Measurements from ENCODE around the gene DDX21. TPM values are rescaled to one million over a fixed set of nuclear protein-coding genes. Genes with fewer than 3 reads are reported as not detected.
A peak's percentile ranks its signal among the peaks of the same experiment; 100 is the strongest.

Gene DDX21
- total and polyA plus RNA-seq, 7 experiments from 2014 or later = 15.0 to 101 (median 47.1) TPM

GRCh38 chr10:68989317-68989990 lies 33.5 kb downstream of the DDX21 start:
- DNase-seq = no peak
- CTCF ChIA-PET = interaction anchor here (0.6 to 1.0 kb wide), 5 partner anchors 18 to 135 kb away, joined by 3 to 4 read pairs (median 3); no protein-coding TSS in a partner anchor

GRCh38 chr10:68992636-68993440 lies 36.9 kb downstream of the DDX21 start:
- Histone ChIP-seq H3K27ac (ENCODE audit: low read depth, low read length) (no peak overlapping the region), H3K4me3 (ENCODE audit: low read length) (no peak overlapping the region), H3K4me1 (ENCODE audit: control insufficient read depth in 2 of 2, insufficient read depth in 2 of 2, low read length in 2 of 2) (peaks cover 15 to 20% of the 10 kb centered on the region in 2 donors), H3K36me3 (ENCODE audit: control insufficient read depth in 2 of 3, insufficient read depth in 3 of 3, low read length in 3 of 3) (peaks cover 0 to 5% (median 0%) of the 10 kb centered on the region in 3 experiments), H3K27me3 (ENCODE audit: control insufficient read depth in 2 of 2, insufficient read depth in 2 of 2, low read length in 2 of 2) (no peaks in the 10 kb centered on the region), H3K9me3 (ENCODE audit: control insufficient read depth in 2 of 3, low read length in 3 of 3) (no peaks in the 10 kb centered on the region)
- H3K4me1 Mint-ChIP-seq = peaks cover 41 to 77% (median 71%) of the 10 kb centered on the region in 7 donors
- H3K4me3 Mint-ChIP-seq = peak overlapping the region in 8 of 10 donors; percentile 2 to 45 (median 32)
- peaks cover 0 to 3% (median 0%) of the 10 kb centered on the region in 11 donors for H3K9me3 Mint-ChIP-seq
- ChIA-PET POLR2A (interaction anchor here (0.8 to 1.2 kb wide), 2 partner anchors 91 to 99 kb away, joined by 3 to 4 read pairs; no protein-coding TSS in a partner anchor), CTCF (no interaction called here)
- ATAC-seq (no peak), DNase-seq (no peak)
- intact Hi-C loops (cut with micrococcal nuclease) = no loop called here
- H3K36me3 Mint-ChIP-seq = peaks cover 0 to 10% (median 0%) of the 10 kb centered on the region in 5 donors
- peaks cover 0 to 2% (median 0%) of the 10 kb centered on the region in 5 donors for H3K27me3 Mint-ChIP-seq
- peak overlapping the region in 8 of 9 donors; percentile 1 to 69 (median 34) for H3K27ac Mint-ChIP-seq

More at GRCh38 chr10:68989317-68989990, 33.5 kb downstream of the DDX21 start:
- Histone ChIP-seq H3K27me3 (ENCODE audit: control insufficient read depth in 2 of 2, insufficient read depth in 2 of 2, low read length in 2 of 2) (no peaks in the 10 kb centered on the region), H3K4me3 (ENCODE audit: low read length) (peak overlapping the region; percentile 89), H3K9me3 (ENCODE audit: control insufficient read depth in 2 of 3, low read length in 3 of 3) (no peaks in the 10 kb centered on the region), H3K4me1 (ENCODE audit: control insufficient read depth in 2 of 2, insufficient read depth in 2 of 2, low read length in 2 of 2) (peaks cover 15 to 20% of the 10 kb centered on the region in 2 donors), H3K27ac (ENCODE audit: low read depth, low read length) (peak overlapping the region; percentile 82), H3K36me3 (ENCODE audit: control insufficient read depth in 2 of 3, insufficient read depth in 3 of 3, low read length in 3 of 3) (peaks cover 0 to 6% (median 4%) of the 10 kb centered on the region in 3 experiments)
- peak overlapping the region; percentile 79 to 98 (median 93) for H3K27ac Mint-ChIP-seq
- POLR2A ChIA-PET = interaction anchor here (0.6 to 1.2 kb wide), 4 partner anchors 34 to 136 kb away, joined by 3 to 6 read pairs (median 4); partner anchors contain the start of gene DDX21
- intact Hi-C loops (cut with micrococcal nuclease) = loop anchor here (2.0 to 5.0 kb wide), 3 partner anchors 21 to 403 kb away; no protein-coding TSS in a partner anchor
- H3K9me3 Mint-ChIP-seq = peaks cover 0 to 3% (median 0%) of the 10 kb centered on the region in 11 donors
- ATAC-seq = no peak
- peak overlapping the region; percentile 94 to 100 (median 99) for H3K4me3 Mint-ChIP-seq
- H3K27me3 Mint-ChIP-seq = peaks cover 0 to 2% (median 0%) of the 10 kb centered on the region in 5 donors
- H3K4me1 Mint-ChIP-seq = peaks cover 32 to 71% (median 60%) of the 10 kb centered on the region in 7 donors
- peaks cover 0 to 13% (median 0%) of the 10 kb centered on the region in 5 donors for H3K36me3 Mint-ChIP-seq

- Histone ChIP-seq H3K36me3 (ENCODE audit: control insufficient read depth in 2 of 3, insufficient read depth in 3 of 3, low read length in 3 of 3) (peaks cover 0 to 3% (median 0%) of the 10 kb centered on the region in 3 experiments), H3K4me3 (ENCODE audit: low read length) (no peak overlapping the region), H3K27ac (ENCODE audit: low read depth, low read length) (peak overlapping the region; percentile 13), H3K9me3 (ENCODE audit: control insufficient read depth in 2 of 3, low read length in 3 of 3) (no peaks in the 10 kb centered on the region), H3K27me3 (ENCODE audit: control insufficient read depth in 2 of 2, insufficient read depth in 2 of 2, low read length in 2 of 2) (no peaks in the 10 kb centered on the region), H3K4me1 (ENCODE audit: control insufficient read depth in 2 of 2, insufficient read depth in 2 of 2, low read length in 2 of 2) (peaks cover 0 to 8% of the 10 kb centered on the region in 2 donors)
- H3K36me3 Mint-ChIP-seq = peaks cover 0 to 14% (median 0%) of the 10 kb centered on the region in 5 donors
- H3K27ac Mint-ChIP-seq = peak overlapping the region; percentile 18 to 87 (median 45)
- H3K27me3 Mint-ChIP-seq = no peaks in the 10 kb centered on the region
- H3K4me3 Mint-ChIP-seq = peak overlapping the region in 1 of 10 donors; percentile 63
- ChIA-PET CTCF (no interaction called here), POLR2A (no interaction called here)
- H3K9me3 Mint-ChIP-seq = no peaks in the 10 kb centered on the region
- intact Hi-C loops (cut with micrococcal nuclease) = no loop called here
- no peak for DNase-seq
- ATAC-seq = no peak
- H3K4me1 Mint-ChIP-seq = peaks cover 21 to 41% (median 36%) of the 10 kb centered on the region in 7 donors
These were observed 41.2 kb downstream of the DDX21 start for GRCh38 chr10:68997211-68997610.

GRCh38 chr10:69004821-69005220 lies 48.9 kb downstream of the DDX21 start:
- ATAC-seq (peak; percentile 74), DNase-seq (peak in 7 of 9 donors; percentile 42 to 72 (median 60))
- H3K27me3 Mint-ChIP-seq = no peaks in the 10 kb centered on the region
- ChIA-PET POLR2A (interaction anchor here (1.1 to 4.4 kb wide), 4 partner anchors 84 to 119 kb away, joined by 3 to 49 read pairs (median 14); partner anchors contain the start of genes SRGN and VPS26A), CTCF (interaction anchor here (0.9 to 13.6 kb wide), 9 partner anchors 18 to 200 kb away, joined by 3 to 186 read pairs (median 6); no protein-coding TSS in a partner anchor)
- no peak overlapping the region for H3K4me3 Mint-ChIP-seq
- Histone ChIP-seq H3K36me3 (ENCODE audit: control insufficient read depth in 2 of 3, insufficient read depth in 3 of 3, low read length in 3 of 3) (peaks cover 0 to 24% (median 7%) of the 10 kb centered on the region in 3 experiments), H3K27me3 (ENCODE audit: control insufficient read depth in 2 of 2, insufficient read depth in 2 of 2, low read length in 2 of 2) (no peaks in the 10 kb centered on the region), H3K9me3 (ENCODE audit: control insufficient read depth in 2 of 3, low read length in 3 of 3) (no peaks in the 10 kb centered on the region), H3K4me1 (ENCODE audit: control insufficient read depth in 2 of 2, insufficient read depth in 2 of 2, low read length in 2 of 2) (peaks cover 0 to 3% of the 10 kb centered on the region in 2 donors), H3K27ac (ENCODE audit: low read depth, low read length) (no peak overlapping the region), H3K4me3 (ENCODE audit: low read length) (no peak overlapping the region)
- H3K9me3 Mint-ChIP-seq = no peaks in the 10 kb centered on the region
- H3K36me3 Mint-ChIP-seq = peaks cover 0 to 13% (median 5%) of the 10 kb centered on the region in 5 donors
- intact Hi-C loops (cut with micrococcal nuclease) = loop anchor here (1.0 to 5.0 kb wide), 10 partner anchors 17 to 502 kb away; partner anchors contain the start of gene KIFBP (in 1 of the 2)
- H3K27ac Mint-ChIP-seq = peak overlapping the region in 4 of 9 donors; percentile 23 to 43 (median 28)
- H3K4me1 Mint-ChIP-seq = peaks cover 0 to 11% (median 5%) of the 10 kb centered on the region in 7 donors

- H3K27ac Mint-ChIP-seq = no peak overlapping the region
- H3K4me1 ChIP-seq (ENCODE audit: control insufficient read depth in 2 of 2, insufficient read depth in 2 of 2, low read length in 2 of 2) = peaks cover 0 to 3% of the 10 kb centered on the region in 2 donors
These were observed 49.9 kb downstream of the DDX21 start for GRCh38 chr10:69005704-69006485.

More at GRCh38 chr10:69005704-69006485, 49.9 kb downstream of the DDX21 start:
- H3K36me3 Mint-ChIP-seq = peaks cover 0 to 20% (median 12%) of the 10 kb centered on the region in 5 donors
- H3K9me3 Mint-ChIP-seq = no peaks in the 10 kb centered on the region
- Histone ChIP-seq H3K36me3 (ENCODE audit: control insufficient read depth in 2 of 3, insufficient read depth in 3 of 3, low read length in 3 of 3) (peaks cover 0 to 24% (median 7%) of the 10 kb centered on the region in 3 experiments), H3K9me3 (ENCODE audit: control insufficient read depth in 2 of 3, low read length in 3 of 3) (no peaks in the 10 kb centered on the region), H3K4me3 (ENCODE audit: low read length) (no peak overlapping the region), H3K27ac (ENCODE audit: low read depth, low read length) (no peak overlapping the region), H3K27me3 (ENCODE audit: control insufficient read depth in 2 of 2, insufficient read depth in 2 of 2, low read length in 2 of 2) (no peaks in the 10 kb centered on the region)
- DNase-seq (no peak), ATAC-seq (no peak)
- POLR2A ChIA-PET = interaction anchor here (1.1 to 4.4 kb wide), 4 partner anchors 65 to 117 kb away, joined by 3 to 49 read pairs (median 14); partner anchors contain the start of gene SRGN
- H3K27me3 Mint-ChIP-seq = no peaks in the 10 kb centered on the region
- H3K4me1 Mint-ChIP-seq = peaks cover 0 to 8% (median 5%) of the 10 kb centered on the region in 7 donors
- no peak overlapping the region for H3K4me3 Mint-ChIP-seq
- CTCF ChIA-PET = interaction anchor here (0.6 to 13.6 kb wide), 18 partner anchors 11 to 387 kb away, joined by 3 to 186 read pairs (median 5); no protein-coding TSS in a partner anchor
- intact Hi-C loops (cut with micrococcal nuclease) = loop anchor here (1.0 to 5.0 kb wide), 9 partner anchors 39 to 501 kb away; no protein-coding TSS in a partner anchor

All from naive thymus-derived CD4-positive, alpha-beta T cell (primary cell).